GM23338 (cell line): ENCODE results near the gene RAD23A. TPM values are rescaled to one million over a fixed set of nuclear protein-coding genes. Genes with fewer than 3 reads are reported as not detected.
A peak's percentile ranks its signal among the peaks of the same experiment; 100 is the strongest.

Experiments used
- ATAC-seq: fragments of 200-7000 bp; cut with Tn5 transposase; 3 replicates; pipeline ENCODE4 v1.9.1; 2020
- DNase-seq: peaks from one replicate; pipeline ENCODE4 v3.0.0-alpha.2; 2015; ENCODE audit warnings: low spot score
- H2AFZ ChIP-seq: fragments of 200-600 bp; sonication (generic); 2 replicates; pipeline ENCODE4 v1.8.0; 2016; ENCODE audit warnings: antibody characterized with exemption, mild to moderate bottlenecking, moderate library complexity
- H3F3A ChIP-seq: fragments of 200-600 bp; sonication (generic); replicated peaks from 2 replicates; pipeline ENCODE4 v1.8.0; 2017; ENCODE audit warnings: antibody characterized with exemption, mixed run types, low read depth
- H3K27ac ChIP-seq: fragments of 200-600 bp; sonication (generic); 2 replicates; pipeline ENCODE4 v1.6.1; 2016; ENCODE audit warnings: low read depth
- H3K27me3 ChIP-seq: fragments of 200-600 bp; sonication (generic); 2 replicates; pipeline ENCODE4 v1.8.0; 2016; ENCODE audit warnings: mild to moderate bottlenecking, mixed run types, moderate library complexity; ENCODE audit not compliant: insufficient read depth
- H3K36me3 ChIP-seq: fragments of 200-600 bp; sonication (generic); 2 replicates; pipeline ENCODE4 v1.8.0; 2016; ENCODE audit warnings: mild to moderate bottlenecking; ENCODE audit not compliant: insufficient read depth
- H3K4me1 ChIP-seq: fragments of 200-600 bp; sonication (generic); 2 replicates; pipeline ENCODE4 v1.8.0; 2016; ENCODE audit warnings: mild to moderate bottlenecking, moderate library complexity; ENCODE audit not compliant: insufficient read depth
- H3K4me2 ChIP-seq: fragments of 200-600 bp; sonication (generic); 2 replicates; pipeline ENCODE4 v1.7.1; 2017; ENCODE audit warnings: mixed run types
- H3K4me3 ChIP-seq: fragments of 200-600 bp; sonication (generic); 2 replicates; pipeline ENCODE4 v1.6.1; 2016; ENCODE audit warnings: mixed run types
- H3K79me2 ChIP-seq: fragments of 200-600 bp; sonication (generic); replicated peaks from 2 replicates; pipeline ENCODE4 v1.8.0; 2017; ENCODE audit warnings: mild to moderate bottlenecking; ENCODE audit not compliant: insufficient read depth
- H3K9me2 ChIP-seq: fragments of 200-600 bp; sonication (generic); 2 replicates; pipeline ENCODE4 v1.8.0; 2017; ENCODE audit not compliant: insufficient read depth
- H4K20me1 ChIP-seq: fragments of 200-600 bp; sonication (generic); replicated peaks from 2 replicates; pipeline ENCODE4 v1.8.0; 2017; ENCODE audit warnings: mild to moderate bottlenecking; ENCODE audit not compliant: insufficient read depth
- H3K27ac Mint-ChIP-seq: 2 replicates; pipeline ENCODE4 v1.8.0; 2020; ENCODE audit warnings: inconsistent platforms, mild to moderate bottlenecking, moderate library complexity, mixed read lengths
- H3K27me3 Mint-ChIP-seq: 3 replicates; pipeline ENCODE4 v1.8.0; 2022; ENCODE audit warnings: low read depth, mild to moderate bottlenecking, moderate library complexity, mixed read lengths, inconsistent platforms; ENCODE audit not compliant: insufficient read depth, poor library complexity
- H3K36me3 Mint-ChIP-seq: 3 replicates; pipeline ENCODE4 v1.8.0; 2021; ENCODE audit warnings: low read depth, mild to moderate bottlenecking, inconsistent platforms, moderate library complexity, mixed read lengths
- H3K4me1 Mint-ChIP-seq: 3 replicates; pipeline ENCODE4 v1.8.0; 2020; ENCODE audit warnings: mild to moderate bottlenecking, inconsistent platforms, mixed read lengths
- H3K4me3 Mint-ChIP-seq: 3 replicates; pipeline ENCODE4 v1.8.0; 2021; ENCODE audit warnings: moderate library complexity, mild to moderate bottlenecking, inconsistent platforms, mixed read lengths
- H3K9me3 Mint-ChIP-seq: 3 replicates; pipeline ENCODE4 v1.8.0; 2020; ENCODE audit warnings: moderate library complexity, mild to moderate bottlenecking, inconsistent platforms, mixed read lengths
- CREB1 ChIP-seq: fragments of 250-450 bp; sonication (Bioruptor Pico); IDR thresholded peaks from 2 replicates; pipeline ENCODE4 v1.5.0; 2020; ENCODE audit warnings: low read depth, mild to moderate bottlenecking, moderate library complexity
- EZH2 ChIP-seq: fragments of 200-600 bp; sonication (generic); IDR thresholded peaks from one replicate; pipeline ENCODE4 v1.8.0; 2017; ENCODE audit warnings: antibody characterized with exemption, mild to moderate bottlenecking, low read depth; ENCODE audit not compliant: unreplicated experiment
- EZH2phosphoT487 ChIP-seq: fragments of 200-600 bp; sonication (generic); IDR thresholded peaks from one replicate; pipeline ENCODE4 v1.8.1; 2018; ENCODE audit warnings: antibody characterized with exemption; ENCODE audit not compliant: unreplicated experiment
- JUNB ChIP-seq: IDR thresholded peaks from one replicate; pipeline ENCODE4 v1.6.1; 2016; ENCODE audit warnings: antibody characterized with exemption; ENCODE audit not compliant: unreplicated experiment
- NANOG ChIP-seq: IDR thresholded peaks from 2 replicates; pipeline ENCODE4 v1.6.1; 2016; ENCODE audit warnings: antibody characterized with exemption, borderline replicate concordance
- POLR2AphosphoS5 ChIP-seq: IDR thresholded peaks from 2 replicates; pipeline ENCODE4 v1.6.1; 2016; ENCODE audit warnings: antibody characterized with exemption, low read depth
- STAT1 ChIP-seq: IDR thresholded peaks from one replicate; pipeline ENCODE4 v1.6.1; 2016; ENCODE audit warnings: antibody characterized with exemption; ENCODE audit not compliant: unreplicated experiment
- ZNF114 ChIP-seq: fragments of 250-450 bp; sonication (Bioruptor Pico); IDR thresholded peaks from 2 replicates; pipeline ENCODE4 v1.5.0; 2020; ENCODE audit warnings: mild to moderate bottlenecking, moderate library complexity
- ZNF331 ChIP-seq: fragments of 250-450 bp; sonication (Bioruptor Pico); IDR thresholded peaks from 2 replicates; pipeline ENCODE4 v1.5.0; 2020; ENCODE audit warnings: low read depth, mild to moderate bottlenecking, moderate library complexity
- polyA plus RNA-seq: library from polyadenylated mRNA; unstranded; fragments of >200 nt; fragmentation: Nextera tagmentation; extraction: Ambion mirVana; gene quantifications from 2 replicates; pipeline ENCODE4 v1.2.1, GENCODE V29; 2016
- total RNA-seq: library from RNA; depleted of rRNA; stranded (reverse); fragments of >200 nt; shearing (Covaris generic); gene quantifications from 2 replicates; pipeline ENCODE4 v1.2.3, GENCODE V29; 2014
- TF ChIP-seq, protein P1 (sequence below): IDR thresholded peaks from one replicate; pipeline ENCODE4 v1.6.1; 2018; ENCODE audit warnings: antibody characterized with exemption; ENCODE audit not compliant: unreplicated experiment
- TF ChIP-seq, protein P2 (sequence below), 2 experiments: fragments of 200-600 bp in 1 of 2; sonication (generic) in 1 of 2; conservative IDR thresholded peaks; 2 replicates each; pipeline versions ENCODE4 v1.5.1 to v1.6.1; 2016 to 2017; ENCODE audit warnings: antibody characterized with exemption in 2 of 2, low read depth in 2 of 2, mild to moderate bottlenecking in 2 of 2, moderate library complexity in 1 of 2
- TF ChIP-seq, protein P3 (sequence below): IDR thresholded peaks from 2 replicates; pipeline ENCODE4 v1.6.1; 2016; ENCODE audit warnings: antibody characterized with exemption

The RAD23A gene
- total and polyA plus RNA-seq, 2 experiments from 2014 or later, result 69.7 to 127 TPM

DNA sequence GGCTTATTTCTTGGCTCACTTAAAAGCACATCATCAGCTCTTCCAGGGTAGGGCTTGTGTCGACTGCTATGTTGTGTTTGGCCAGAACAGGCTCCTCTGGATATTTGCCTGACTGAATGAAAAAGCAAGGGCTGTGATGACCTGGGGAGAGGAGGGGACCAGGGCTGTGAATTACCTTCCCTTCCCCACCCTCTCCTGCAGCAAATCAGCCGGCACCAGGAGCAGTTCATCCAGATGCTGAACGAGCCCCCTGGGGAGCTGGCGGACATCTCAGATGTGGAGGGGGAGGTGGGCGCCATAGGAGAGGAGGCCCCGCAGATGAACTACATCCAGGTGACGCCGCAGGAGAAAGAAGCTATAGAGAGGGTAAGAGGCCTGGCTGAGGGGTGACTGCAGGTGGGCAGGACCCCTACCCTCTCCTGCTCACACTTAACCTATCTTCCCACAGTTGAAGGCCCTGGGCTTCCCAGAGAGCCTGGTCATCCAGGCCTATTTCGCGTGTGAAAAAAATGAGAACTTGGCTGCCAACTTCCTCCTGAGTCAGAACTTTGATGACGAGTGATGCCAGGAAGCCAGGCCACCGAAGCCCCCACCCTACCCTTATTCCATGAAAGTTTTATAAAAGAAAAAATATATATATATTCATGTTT is 7.0 kb downstream of the RAD23A start (continued):
- no peak for TF ChIP-seq STAT1
- TF ChIP-seq EZH2, result no peak
- TF ChIP-seq ZNF331, result no peak
- TF ChIP-seq POLR2AphosphoS5, result no peak; the same call in 1 of the 2 replicates
- TF ChIP-seq EZH2phosphoT487, result no peak

DNA sequence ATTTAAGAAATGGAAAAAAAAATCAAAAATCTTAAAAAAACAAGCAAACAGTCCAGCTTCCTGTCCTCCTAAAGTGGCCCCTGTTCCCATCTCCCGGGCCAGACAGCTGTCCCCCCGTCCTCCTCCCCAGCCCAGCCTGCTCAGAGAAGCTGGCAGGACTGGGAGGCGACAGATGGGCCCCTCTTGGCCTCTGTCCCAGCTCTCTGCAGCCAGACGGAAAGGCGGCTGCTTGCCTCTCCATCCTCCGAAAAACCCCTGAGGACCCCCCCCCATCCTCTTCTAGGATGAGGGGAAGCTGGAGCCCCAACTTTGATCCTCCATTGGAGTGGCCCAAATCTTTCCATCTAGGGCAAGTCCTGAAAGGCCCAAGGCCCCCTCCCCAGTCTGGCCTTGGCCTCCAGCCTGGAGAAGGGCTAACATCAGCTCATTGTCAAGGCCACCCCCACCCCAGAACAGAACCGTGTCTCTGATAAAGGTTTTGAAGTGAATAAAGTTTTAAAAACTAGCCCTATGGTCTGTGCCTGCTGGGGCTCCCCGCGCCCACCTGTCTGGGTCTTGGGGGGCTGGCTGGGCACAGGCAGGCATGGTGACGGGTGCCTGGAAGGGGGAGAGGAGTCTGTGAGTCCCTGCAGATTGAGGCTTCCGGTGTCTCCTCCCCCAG is 7.6 kb downstream of the RAD23A start:
- Histone ChIP-seq H3K9me2 (no peaks in the 10 kb centered on the region), H3K4me2 (no peak overlapping the region), H3K27ac (no peak overlapping the region), H3K27me3 (no peaks in the 10 kb centered on the region), H3K4me3 (no peak overlapping the region), H3F3A (peaks cover 34% of the 10 kb centered on the region), H3K4me1 (peaks cover 16% of the 10 kb centered on the region), H2AFZ (no peak overlapping the region), H3K36me3 (peaks cover 13% of the 10 kb centered on the region; the same call in 1 of the 2 replicates), H4K20me1 (peaks cover 12% of the 10 kb centered on the region; the same call in 1 of the 2 replicates), H3K79me2 (peaks cover 33% of the 10 kb centered on the region)
- Mint-ChIP-seq H3K27ac (peak overlapping the region; percentile 77; the same call in 1 of the 2 replicates), H3K4me3 (no peak overlapping the region), H3K4me1 (peaks cover 29% of the 10 kb centered on the region), H3K36me3 (peaks cover 72% of the 10 kb centered on the region), H3K9me3 (no peaks in the 10 kb centered on the region; the same call in 1 of the 3 replicates), H3K27me3 (peaks cover 30% of the 10 kb centered on the region)
- ATAC-seq (no peak), DNase-seq (no peak)
- TF ChIP-seq ZNF114 (CRISPR knock-in tag) (no peak), JUNB (no peak), POLR2AphosphoS5 (no peak), ZNF331 (no peak), EZH2phosphoT487 (no peak), EZH2 (no peak), NANOG (no peak), CREB1 (no peak)
- TF ChIP-seq, protein P1, sequence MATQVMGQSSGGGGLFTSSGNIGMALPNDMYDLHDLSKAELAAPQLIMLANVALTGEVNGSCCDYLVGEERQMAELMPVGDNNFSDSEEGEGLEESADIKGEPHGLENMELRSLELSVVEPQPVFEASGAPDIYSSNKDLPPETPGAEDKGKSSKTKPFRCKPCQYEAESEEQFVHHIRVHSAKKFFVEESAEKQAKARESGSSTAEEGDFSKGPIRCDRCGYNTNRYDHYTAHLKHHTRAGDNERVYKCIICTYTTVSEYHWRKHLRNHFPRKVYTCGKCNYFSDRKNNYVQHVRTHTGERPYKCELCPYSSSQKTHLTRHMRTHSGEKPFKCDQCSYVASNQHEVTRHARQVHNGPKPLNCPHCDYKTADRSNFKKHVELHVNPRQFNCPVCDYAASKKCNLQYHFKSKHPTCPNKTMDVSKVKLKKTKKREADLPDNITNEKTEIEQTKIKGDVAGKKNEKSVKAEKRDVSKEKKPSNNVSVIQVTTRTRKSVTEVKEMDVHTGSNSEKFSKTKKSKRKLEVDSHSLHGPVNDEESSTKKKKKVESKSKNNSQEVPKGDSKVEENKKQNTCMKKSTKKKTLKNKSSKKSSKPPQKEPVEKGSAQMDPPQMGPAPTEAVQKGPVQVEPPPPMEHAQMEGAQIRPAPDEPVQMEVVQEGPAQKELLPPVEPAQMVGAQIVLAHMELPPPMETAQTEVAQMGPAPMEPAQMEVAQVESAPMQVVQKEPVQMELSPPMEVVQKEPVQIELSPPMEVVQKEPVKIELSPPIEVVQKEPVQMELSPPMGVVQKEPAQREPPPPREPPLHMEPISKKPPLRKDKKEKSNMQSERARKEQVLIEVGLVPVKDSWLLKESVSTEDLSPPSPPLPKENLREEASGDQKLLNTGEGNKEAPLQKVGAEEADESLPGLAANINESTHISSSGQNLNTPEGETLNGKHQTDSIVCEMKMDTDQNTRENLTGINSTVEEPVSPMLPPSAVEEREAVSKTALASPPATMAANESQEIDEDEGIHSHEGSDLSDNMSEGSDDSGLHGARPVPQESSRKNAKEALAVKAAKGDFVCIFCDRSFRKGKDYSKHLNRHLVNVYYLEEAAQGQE, result no peak
- TF ChIP-seq, protein P2, sequence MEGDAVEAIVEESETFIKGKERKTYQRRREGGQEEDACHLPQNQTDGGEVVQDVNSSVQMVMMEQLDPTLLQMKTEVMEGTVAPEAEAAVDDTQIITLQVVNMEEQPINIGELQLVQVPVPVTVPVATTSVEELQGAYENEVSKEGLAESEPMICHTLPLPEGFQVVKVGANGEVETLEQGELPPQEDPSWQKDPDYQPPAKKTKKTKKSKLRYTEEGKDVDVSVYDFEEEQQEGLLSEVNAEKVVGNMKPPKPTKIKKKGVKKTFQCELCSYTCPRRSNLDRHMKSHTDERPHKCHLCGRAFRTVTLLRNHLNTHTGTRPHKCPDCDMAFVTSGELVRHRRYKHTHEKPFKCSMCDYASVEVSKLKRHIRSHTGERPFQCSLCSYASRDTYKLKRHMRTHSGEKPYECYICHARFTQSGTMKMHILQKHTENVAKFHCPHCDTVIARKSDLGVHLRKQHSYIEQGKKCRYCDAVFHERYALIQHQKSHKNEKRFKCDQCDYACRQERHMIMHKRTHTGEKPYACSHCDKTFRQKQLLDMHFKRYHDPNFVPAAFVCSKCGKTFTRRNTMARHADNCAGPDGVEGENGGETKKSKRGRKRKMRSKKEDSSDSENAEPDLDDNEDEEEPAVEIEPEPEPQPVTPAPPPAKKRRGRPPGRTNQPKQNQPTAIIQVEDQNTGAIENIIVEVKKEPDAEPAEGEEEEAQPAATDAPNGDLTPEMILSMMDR (conservative IDR thresholded peaks at IDR 0.05; ENCODE audit: low read depth in 2 of 2), result no peak
- TF ChIP-seq, protein P3, sequence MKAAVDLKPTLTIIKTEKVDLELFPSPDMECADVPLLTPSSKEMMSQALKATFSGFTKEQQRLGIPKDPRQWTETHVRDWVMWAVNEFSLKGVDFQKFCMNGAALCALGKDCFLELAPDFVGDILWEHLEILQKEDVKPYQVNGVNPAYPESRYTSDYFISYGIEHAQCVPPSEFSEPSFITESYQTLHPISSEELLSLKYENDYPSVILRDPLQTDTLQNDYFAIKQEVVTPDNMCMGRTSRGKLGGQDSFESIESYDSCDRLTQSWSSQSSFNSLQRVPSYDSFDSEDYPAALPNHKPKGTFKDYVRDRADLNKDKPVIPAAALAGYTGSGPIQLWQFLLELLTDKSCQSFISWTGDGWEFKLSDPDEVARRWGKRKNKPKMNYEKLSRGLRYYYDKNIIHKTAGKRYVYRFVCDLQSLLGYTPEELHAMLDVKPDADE, result no peak
